Erythroblast (primary cell): ENCODE measurements around the gene CCDC191.

ENCODE experiments used
- GATA1 ChIP-seq: IDR thresholded peaks from 2 replicates; pipeline ENCODE4 v1.6.1; 2011; ENCODE audit warnings: low read depth, mild to moderate bottlenecking, control low read depth, low read length, moderate library complexity
- POLR2A ChIP-seq: IDR thresholded peaks from 2 replicates; pipeline ENCODE4 v1.6.1; 2011; ENCODE audit warnings: mild to moderate bottlenecking, low read length

GRCh38 chr3:114092151-114093015 is 36.1 kb upstream of the CCDC191 start:
- TF ChIP-seq POLR2A (no peak), GATA1 (no peak)
